ENCODE results near the gene CTSD. TPM values are rescaled to one million over a fixed set of nuclear protein-coding genes. Genes with fewer than 3 reads are reported as not detected.
A peak's percentile ranks its signal among the peaks of the same experiment; 100 is the strongest.

The CTSD gene
- total and polyA plus RNA-seq, 8 donors = 115 to 590 (median 257) TPM

DNA sequence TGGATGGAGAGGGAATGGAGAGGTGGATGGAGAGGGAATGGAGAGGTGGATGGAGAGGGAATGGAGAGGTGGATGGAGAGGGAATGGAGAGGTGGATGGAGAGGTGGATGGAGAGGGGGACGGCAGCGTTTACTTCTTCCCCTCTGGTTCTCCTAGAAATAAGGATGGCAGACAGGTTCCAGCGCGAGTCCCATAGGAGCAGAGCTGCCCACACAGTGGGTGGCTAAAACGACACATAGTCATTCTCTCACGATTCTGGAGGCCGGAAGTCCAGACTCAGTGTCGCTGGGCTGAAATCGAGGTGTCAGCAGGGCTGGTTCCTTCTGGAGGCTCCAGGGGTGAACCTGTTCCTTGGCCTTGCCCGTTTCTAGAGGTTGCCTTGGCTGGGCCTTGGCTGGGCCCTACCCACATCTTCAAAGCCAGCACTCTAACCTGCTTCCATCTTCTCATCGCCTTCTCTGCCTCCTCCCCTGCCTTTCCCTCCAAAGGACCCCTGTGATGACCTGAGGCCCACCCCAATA is 12.7 kb upstream of the CTSD start:
- Histone ChIP-seq H3K9me3 (peaks cover 0 to 4% (median 0%) of the 10 kb centered on the region in 4 donors), H3K27me3 (peaks cover 0 to 9% (median 0%) of the 10 kb centered on the region in 3 donors), H3K36me3 (no peaks in the 10 kb centered on the region), H3K4me1 (peaks cover 10 to 57% (median 14%) of the 10 kb centered on the region in 4 donors), H3K4me3 (no peak overlapping the region), H3K27ac (no peak overlapping the region)
- DNase-seq = no peak
- no peak for TF ChIP-seq POLR2AphosphoS5 (IDR thresholded peaks at IDR 0.05)
- no peak for TF ChIP-seq POLR2A (IDR thresholded peaks at IDR 0.05)
- no peak for TF ChIP-seq EP300 (IDR thresholded peaks at IDR 0.05)
- TF ChIP-seq, protein P1, sequence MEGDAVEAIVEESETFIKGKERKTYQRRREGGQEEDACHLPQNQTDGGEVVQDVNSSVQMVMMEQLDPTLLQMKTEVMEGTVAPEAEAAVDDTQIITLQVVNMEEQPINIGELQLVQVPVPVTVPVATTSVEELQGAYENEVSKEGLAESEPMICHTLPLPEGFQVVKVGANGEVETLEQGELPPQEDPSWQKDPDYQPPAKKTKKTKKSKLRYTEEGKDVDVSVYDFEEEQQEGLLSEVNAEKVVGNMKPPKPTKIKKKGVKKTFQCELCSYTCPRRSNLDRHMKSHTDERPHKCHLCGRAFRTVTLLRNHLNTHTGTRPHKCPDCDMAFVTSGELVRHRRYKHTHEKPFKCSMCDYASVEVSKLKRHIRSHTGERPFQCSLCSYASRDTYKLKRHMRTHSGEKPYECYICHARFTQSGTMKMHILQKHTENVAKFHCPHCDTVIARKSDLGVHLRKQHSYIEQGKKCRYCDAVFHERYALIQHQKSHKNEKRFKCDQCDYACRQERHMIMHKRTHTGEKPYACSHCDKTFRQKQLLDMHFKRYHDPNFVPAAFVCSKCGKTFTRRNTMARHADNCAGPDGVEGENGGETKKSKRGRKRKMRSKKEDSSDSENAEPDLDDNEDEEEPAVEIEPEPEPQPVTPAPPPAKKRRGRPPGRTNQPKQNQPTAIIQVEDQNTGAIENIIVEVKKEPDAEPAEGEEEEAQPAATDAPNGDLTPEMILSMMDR (IDR thresholded peaks at IDR 0.05) = no peak
- 82 to 94% (median 90%) methylated on average over 7 to 11 of the region's 11 CpGs for WGBS, 5 donors
- intact Hi-C loops (cut with DNase I; ENCODE audit: low total_unique reads) = no loop called here

DNA sequence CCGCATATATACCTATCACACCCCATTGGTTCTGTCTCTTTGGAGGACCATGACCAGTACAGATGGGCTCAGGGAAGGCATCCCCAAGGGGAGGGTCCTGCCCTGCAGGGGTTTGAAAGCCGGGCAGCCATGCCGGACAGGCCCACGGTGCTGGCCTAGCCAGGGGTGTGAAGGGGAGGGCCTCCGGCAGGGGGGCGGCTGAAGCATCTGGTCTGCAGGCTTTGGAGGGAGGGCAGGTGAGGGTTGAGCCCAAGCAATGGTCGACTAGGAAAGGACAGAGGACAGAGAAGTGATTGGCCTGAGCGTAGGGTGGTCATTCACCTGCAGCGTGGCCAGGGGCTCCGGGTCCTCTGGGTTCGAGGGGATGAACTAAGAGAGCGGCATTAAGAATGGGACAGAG is 11.2 kb upstream of the CTSD start:
- no peak for TF ChIP-seq POLR2A (IDR thresholded peaks at IDR 0.05)
- Histone ChIP-seq H3K9me3 (peaks cover 0 to 4% (median 0%) of the 10 kb centered on the region in 4 donors), H3K4me3 (no peak overlapping the region), H3K4me1 (peaks cover 10 to 47% (median 14%) of the 10 kb centered on the region in 4 donors), H3K27me3 (peaks cover 0 to 9% (median 0%) of the 10 kb centered on the region in 3 donors), H3K36me3 (no peaks in the 10 kb centered on the region), H3K27ac (no peak overlapping the region)
- intact Hi-C loops (cut with DNase I; ENCODE audit: low total_unique reads) = no loop called here
- 75 to 88% (median 83%) methylated on average over 12 of the region's 12 CpGs for WGBS, 5 donors
- no peak for DNase-seq

DNA sequence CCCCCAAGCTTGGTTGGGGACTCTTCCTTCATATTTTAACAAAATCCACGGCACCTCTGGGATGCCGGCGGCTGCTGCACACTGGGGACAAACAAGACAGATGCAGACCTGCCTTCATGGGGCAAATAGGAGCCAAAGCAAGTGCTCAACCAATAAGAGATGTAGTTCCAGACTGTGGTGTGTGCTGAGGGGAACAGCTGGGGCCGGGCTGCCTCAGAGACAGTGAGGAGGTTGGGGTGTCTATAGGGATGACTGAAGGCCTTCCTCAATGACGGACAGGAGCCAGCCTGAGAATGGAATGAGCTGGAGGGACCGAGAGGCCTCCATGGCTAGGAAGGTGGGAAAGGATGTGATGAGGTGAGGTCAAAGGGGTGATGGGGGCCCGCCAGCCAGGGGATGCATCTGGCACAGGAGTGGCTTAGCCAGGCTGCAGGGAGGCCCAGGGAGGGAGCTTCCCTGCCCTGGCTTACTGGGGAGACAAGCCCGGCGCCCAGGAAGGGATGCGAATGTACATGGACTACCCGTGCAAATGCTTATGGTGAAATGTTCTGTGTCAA is 10.3 kb upstream of the CTSD start:
- Histone ChIP-seq H3K27me3 (peaks cover 0 to under 1% (median 0%) of the 10 kb centered on the region in 3 donors), H3K9me3 (peaks cover 0 to 4% (median 0%) of the 10 kb centered on the region in 4 donors), H3K27ac (no peak overlapping the region), H3K4me1 (peaks cover 10 to 41% (median 14%) of the 10 kb centered on the region in 4 donors), H3K36me3 (no peaks in the 10 kb centered on the region), H3K4me3 (no peak overlapping the region)
- TF ChIP-seq POLR2A (IDR thresholded peaks at IDR 0.05) = no peak
- TF ChIP-seq EP300 (IDR thresholded peaks at IDR 0.05) = no peak
- TF ChIP-seq, protein P1 (IDR thresholded peaks at IDR 0.05) = no peak
- TF ChIP-seq POLR2AphosphoS5 (IDR thresholded peaks at IDR 0.05) = no peak
- 86 to 96% (median 93%) methylated on average over 11 of the region's 11 CpGs for WGBS, 5 donors
- DNase-seq = no peak
- intact Hi-C loops (cut with DNase I; ENCODE audit: low total_unique reads) = no loop called here

DNA sequence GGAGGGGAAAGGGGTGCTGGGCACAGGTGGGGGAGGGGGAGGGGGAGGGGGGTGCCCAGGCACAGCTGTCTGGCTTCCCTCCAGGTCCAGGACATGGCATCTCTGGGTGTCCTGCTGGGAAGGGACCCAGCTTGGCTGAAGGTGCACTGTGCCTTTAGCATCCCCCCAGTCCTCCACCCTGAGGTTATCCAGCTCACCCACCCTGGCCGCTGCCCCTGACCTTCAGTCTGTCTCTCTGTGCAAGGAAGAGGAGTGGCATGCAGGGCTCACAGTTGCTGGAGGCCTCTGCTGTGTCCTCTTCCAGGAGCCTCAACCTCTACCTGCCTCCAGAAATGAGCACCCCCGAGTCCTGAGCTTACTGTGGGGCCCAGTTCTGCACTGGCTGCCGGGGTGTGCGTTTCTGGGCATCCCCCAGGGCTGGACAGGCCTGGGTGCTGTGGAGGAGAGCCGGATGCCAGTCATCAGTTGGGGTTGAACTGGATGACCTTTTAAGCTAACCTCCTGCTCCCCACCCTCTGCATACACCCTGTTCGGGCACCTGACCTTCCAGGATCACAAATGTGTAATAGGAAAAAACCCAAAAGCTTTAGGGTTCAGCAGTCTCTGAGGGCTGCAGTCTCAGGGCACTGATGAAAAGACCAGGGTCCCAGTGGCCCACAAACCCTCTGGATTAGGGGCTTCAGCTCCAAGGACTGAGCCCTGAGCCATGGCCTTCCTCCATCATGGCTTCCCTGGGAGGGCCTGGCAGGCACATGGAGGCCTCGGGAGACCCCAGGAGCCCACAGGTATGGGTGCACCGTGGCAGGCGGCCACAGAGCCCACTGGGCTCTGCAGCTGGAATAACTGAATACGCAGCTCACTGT is 9.6 kb upstream of the CTSD start:
- no peak for DNase-seq
- peak overlapping the region in 3 of 5 donors; percentile 46 to 80 (median 61) for H3K27ac ChIP-seq
- H3K4me1 ChIP-seq = peaks cover 10 to 38% (median 14%) of the 10 kb centered on the region in 4 donors
- H3K36me3 ChIP-seq = no peaks in the 10 kb centered on the region
- no peaks in the 10 kb centered on the region for H3K27me3 ChIP-seq
- TF ChIP-seq POLR2A (IDR thresholded peaks at IDR 0.05) = no peak
- TF ChIP-seq, protein P1 (IDR thresholded peaks at IDR 0.05) = no peak
- TF ChIP-seq EP300 (IDR thresholded peaks at IDR 0.05) = no peak
- no peak for TF ChIP-seq POLR2AphosphoS5 (IDR thresholded peaks at IDR 0.05)
- intact Hi-C loops (cut with DNase I; ENCODE audit: low total_unique reads) = no loop called here
- WGBS, 5 donors = 79 to 88% (median 84%) methylated on average over 9 to 10 of the region's 10 CpGs
- peaks cover 0 to 4% (median 0%) of the 10 kb centered on the region in 4 donors for H3K9me3 ChIP-seq
- H3K4me3 ChIP-seq = no peak overlapping the region

Measured in stomach (tissue), 9 donors.